Esophagus squamous epithelium (tissue), 5 donors: ENCODE data around the gene PAPPA. TPM values are rescaled to one million over a fixed set of nuclear protein-coding genes. Genes with fewer than 3 reads are reported as not detected.

Experiments used
- DNase-seq: peaks from one replicate; lab custom pipeline; 2025; lab: John Stamatoyannopoulos, UW
- H3K27ac ChIP-seq, 4 donors: fragments of 200-600 bp; sonication (generic); one replicate each; pipeline ENCODE4 v1.5.1; 2016 to 2019; ENCODE audit warnings: mild to moderate bottlenecking in 1 of 4
- H3K27me3 ChIP-seq, 4 donors: fragments of 200-600 bp; sonication (generic); 1 replicate in 3 of 4; 2 replicates in 1 of 4; pipeline versions ENCODE4 v1.5.1 to v1.6.0; 2017 to 2021; ENCODE audit warnings: antibody characterized with exemption in 1 of 4
- H3K36me3 ChIP-seq, 3 donors: fragments of 200-600 bp; sonication (generic); one replicate each; pipeline ENCODE4 v1.5.1; 2016 to 2019
- H3K4me1 ChIP-seq, 3 donors: fragments of 200-600 bp; sonication (generic); one replicate each; pipeline ENCODE4 v1.5.1; 2017 to 2019
- H3K4me3 ChIP-seq, 4 donors: fragments of 200-600 bp; sonication (generic); 1 replicate in 3 of 4; 2 replicates in 1 of 4; pipeline ENCODE4 v1.5.1; 2016 to 2019; ENCODE audit warnings: mild to moderate bottlenecking in 2 of 4, moderate library complexity in 1 of 4
- H3K9me3 ChIP-seq, 3 donors: fragments of 200-600 bp; sonication (generic); one replicate each; pipeline ENCODE4 v1.5.1; 2016 to 2019
- CTCF ChIP-seq, 6 experiments: fragments of 450-650 bp in 4 of 6; fragments of 200-600 bp in 2 of 6; sonication (generic) in 2 of 6; IDR thresholded peaks; one replicate each; pipeline ENCODE4 v1.5.1; 2016 to 2019; ENCODE audit warnings: antibody characterized with exemption in 6 of 6, mild to moderate bottlenecking in 4 of 6, moderate library complexity in 4 of 6
- POLR2A ChIP-seq, 4 donors: fragments of 450-650 bp; IDR thresholded peaks; one replicate each; pipeline ENCODE4 v1.6.1; 2017; ENCODE audit warnings: antibody characterized with exemption in 4 of 4, mild to moderate bottlenecking in 4 of 4, moderate library complexity in 3 of 4
- whole genome bisulfite sequencing, 2 donors: methylation state at CpG; one replicate each; pipeline ENCODE4 v1.1.5; 2018; 5-methylcytosine and 5-hydroxymethylcytosine counted together
- intact Hi-C: fragments of 100-400 bp; cut with DNase I; formaldehyde crosslinking; loops from one replicate; pipeline ENCODE4 v1.15.0; 2022
- total RNA-seq, 4 donors: library from RNA; depleted of rRNA; stranded (reverse); fragments of >200 nt; gene quantifications; one replicate each; pipeline ENCODE4 v1.1.0, GENCODE V29; 2016
- donor health status: DM: yes; HTN: yes; CAD: no.

Gene PAPPA
- total RNA-seq, 4 donors from 2014 or later: 8.3 to 13.7 (median 11.4) TPM

- Histone ChIP-seq H3K27me3 (no peaks in the 10 kb centered on the region), H3K36me3 (peaks cover 0 to 34% (median 0%) of the 10 kb centered on the region in 3 donors), H3K9me3 (no peaks in the 10 kb centered on the region), H3K4me3 (no peak overlapping the region), H3K4me1 (no peaks in the 10 kb centered on the region), H3K27ac (no peak overlapping the region)
- 29 to 30% methylated on average over 3 of the region's 3 CpGs for WGBS, 2 donors
- intact Hi-C loops: no loop called here
- TF ChIP-seq CTCF (IDR thresholded peaks at IDR 0.05): no peak
- TF ChIP-seq POLR2A (IDR thresholded peaks at IDR 0.05): no peak
- no peak for DNase-seq
Measured at GRCh38 chr9:116345817-116346216, 192.2 kb downstream of the PAPPA start.

GRCh38 chr9:116349684-116350083 is 196.1 kb downstream of the PAPPA start:
- intact Hi-C loops: loop anchor here (10.0 kb wide), 1 partner anchor 65 kb away; no protein-coding TSS in a partner anchor
- no peak for DNase-seq
- H3K27me3 ChIP-seq: no peaks in the 10 kb centered on the region
- H3K36me3 ChIP-seq: peaks cover 0 to 55% (median 3%) of the 10 kb centered on the region in 3 donors
- no peak overlapping the region for H3K27ac ChIP-seq
- no peak overlapping the region for H3K4me3 ChIP-seq
- TF ChIP-seq CTCF (IDR thresholded peaks at IDR 0.05) (no peak), POLR2A (IDR thresholded peaks at IDR 0.05) (no peak)
- no peaks in the 10 kb centered on the region for H3K9me3 ChIP-seq
- H3K4me1 ChIP-seq: no peaks in the 10 kb centered on the region
- 44 to 49% methylated on average over 6 of the region's 6 CpGs for WGBS, 2 donors

- Histone ChIP-seq H3K4me3 (no peak overlapping the region), H3K27ac (no peak overlapping the region), H3K27me3 (no peaks in the 10 kb centered on the region), H3K36me3 (peaks cover 0 to 55% (median 3%) of the 10 kb centered on the region in 3 donors), H3K9me3 (no peaks in the 10 kb centered on the region), H3K4me1 (peaks cover 0 to 4% (median 0%) of the 10 kb centered on the region in 3 donors)
- TF ChIP-seq CTCF (IDR thresholded peaks at IDR 0.05): no peak
- TF ChIP-seq POLR2A (IDR thresholded peaks at IDR 0.05): no peak
- DNase-seq: no peak
- 50% methylated on average over 2 of the region's 2 CpGs for WGBS, 2 donors
- intact Hi-C loops: loop anchor here (10.0 kb wide), 1 partner anchor 65 kb away; no protein-coding TSS in a partner anchor
Measured at GRCh38 chr9:116350213-116350612, 196.6 kb downstream of the PAPPA start.

GRCh38 chr9:116352958-116353357 is 199.4 kb downstream of the PAPPA start:
- H3K36me3 ChIP-seq: peaks cover 0 to 52% (median 3%) of the 10 kb centered on the region in 3 donors
- no peaks in the 10 kb centered on the region for H3K27me3 ChIP-seq
- no peak for DNase-seq
- intact Hi-C loops: loop anchor here (10.0 kb wide), 1 partner anchor 62 kb away; no protein-coding TSS in a partner anchor
- H3K4me3 ChIP-seq: no peak overlapping the region
- peaks cover 0 to 15% (median 0%) of the 10 kb centered on the region in 3 donors for H3K4me1 ChIP-seq
- WGBS, 2 donors: 88 to 93% methylated on average over 3 of the region's 3 CpGs
- TF ChIP-seq CTCF (IDR thresholded peaks at IDR 0.05) (no peak), POLR2A (IDR thresholded peaks at IDR 0.05) (no peak)
- no peak overlapping the region for H3K27ac ChIP-seq
- no peaks in the 10 kb centered on the region for H3K9me3 ChIP-seq

- Histone ChIP-seq H3K36me3 (peaks cover 0 to 47% (median 3%) of the 10 kb centered on the region in 3 donors), H3K9me3 (no peaks in the 10 kb centered on the region), H3K4me1 (peaks cover 0 to 15% (median 0%) of the 10 kb centered on the region in 3 donors), H3K4me3 (no peak overlapping the region), H3K27me3 (no peaks in the 10 kb centered on the region), H3K27ac (peak overlapping the region in 3 of 4 donors; percentile 11 to 40 (median 17))
- TF ChIP-seq POLR2A (IDR thresholded peaks at IDR 0.05): no peak
- TF ChIP-seq CTCF (IDR thresholded peaks at IDR 0.05): no peak
- DNase-seq: no peak
- intact Hi-C loops: loop anchor here (10.0 kb wide), 1 partner anchor 59 kb away; no protein-coding TSS in a partner anchor
- 42 to 46% methylated on average over 10 to 11 of the region's 11 CpGs for WGBS, 2 donors
Measured at GRCh38 chr9:116355153-116355921, 201.7 kb downstream of the PAPPA start.
